KMS-11 (cell line): ENCODE results near the gene GRIK2.

Source experiments
- H2AFZ ChIP-seq: fragments of 200-600 bp; sonication (generic); 2 replicates; pipeline ENCODE4 v1.6.1; 2016; ENCODE audit warnings: antibody characterized with exemption, mixed run types, low read depth
- H3K27ac ChIP-seq: fragments of 200-600 bp; sonication (generic); 2 replicates; pipeline ENCODE4 v1.6.1; 2016; ENCODE audit warnings: mild to moderate bottlenecking, mixed run types
- H3K27me3 ChIP-seq: fragments of 200-600 bp; sonication (generic); 2 replicates; pipeline ENCODE4 v1.6.1; 2017; ENCODE audit warnings: mild to moderate bottlenecking, low read depth, mixed run types, moderate library complexity; ENCODE audit not compliant: insufficient read depth
- H3K36me3 ChIP-seq: fragments of 200-600 bp; sonication (generic); 2 replicates; pipeline ENCODE4 v1.6.1; 2017; ENCODE audit warnings: mild to moderate bottlenecking, mixed run types; ENCODE audit not compliant: insufficient read depth
- H3K4me1 ChIP-seq: fragments of 200-600 bp; sonication (generic); 2 replicates; pipeline ENCODE4 v1.6.1; 2016; ENCODE audit warnings: mild to moderate bottlenecking, low read depth, mixed run types; ENCODE audit not compliant: poor library complexity, severe bottlenecking
- H3K4me2 ChIP-seq: fragments of 200-600 bp; sonication (generic); 2 replicates; pipeline ENCODE4 v1.7.0; 2016; ENCODE audit warnings: mild to moderate bottlenecking, mixed run types
- H3K4me3 ChIP-seq: fragments of 200-600 bp; sonication (generic); IDR thresholded peaks from 2 replicates; pipeline ENCODE4 v1.6.1; 2017; ENCODE audit warnings: low read depth, low read length, mixed read lengths; ENCODE audit not compliant: insufficient read depth
- H3K79me2 ChIP-seq: fragments of 200-600 bp; sonication (generic); 2 replicates; pipeline ENCODE4 v1.6.1; 2016; ENCODE audit warnings: low read depth, mixed run types; ENCODE audit not compliant: insufficient read depth
- H3K9ac ChIP-seq: fragments of 200-600 bp; sonication (generic); 2 replicates; pipeline ENCODE4 v1.6.1; 2016; ENCODE audit warnings: mild to moderate bottlenecking, mixed run types
- H4K20me1 ChIP-seq: fragments of 200-600 bp; sonication (generic); 2 replicates; pipeline ENCODE4 v1.6.1; 2016; ENCODE audit warnings: mild to moderate bottlenecking, mixed run types; ENCODE audit not compliant: insufficient read depth
- TF ChIP-seq, protein P1 (sequence below): fragments of 200-600 bp; sonication (generic); conservative IDR thresholded peaks from 2 replicates; pipeline ENCODE4 v1.6.1; 2017; ENCODE audit warnings: low read depth, mild to moderate bottlenecking, antibody characterized with exemption, low read length, moderate library complexity, mixed read lengths

Gene GRIK2

DNA sequence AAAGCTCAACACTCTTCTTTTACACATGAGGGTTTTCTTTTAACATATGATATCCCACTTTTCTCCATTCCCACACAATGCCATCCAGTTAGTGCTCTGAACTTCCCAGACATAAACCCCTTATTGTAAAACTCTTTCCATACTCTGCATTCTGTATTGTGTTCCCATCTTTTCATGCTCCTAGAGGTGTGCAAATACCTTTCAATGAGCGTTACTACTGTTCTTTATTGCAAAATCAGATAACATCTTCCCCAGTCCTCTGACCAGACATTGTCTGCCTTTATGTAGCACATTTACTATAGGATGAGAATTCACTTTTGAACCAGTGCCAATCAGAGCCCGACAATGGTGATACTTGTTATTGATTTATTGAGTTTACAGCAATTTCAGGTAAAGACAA lies 296.2 kb downstream of the GRIK2 start:
- no peak overlapping the region for H2AFZ ChIP-seq
- no peaks in the 10 kb centered on the region for H3K79me2 ChIP-seq
- H3K9ac ChIP-seq, result no peak overlapping the region
- H3K27ac ChIP-seq, result no peak overlapping the region
- H3K4me2 ChIP-seq, result no peak overlapping the region
- no peaks in the 10 kb centered on the region for H3K4me1 ChIP-seq
- H3K27me3 ChIP-seq, result no peaks in the 10 kb centered on the region
- TF ChIP-seq, protein P1, sequence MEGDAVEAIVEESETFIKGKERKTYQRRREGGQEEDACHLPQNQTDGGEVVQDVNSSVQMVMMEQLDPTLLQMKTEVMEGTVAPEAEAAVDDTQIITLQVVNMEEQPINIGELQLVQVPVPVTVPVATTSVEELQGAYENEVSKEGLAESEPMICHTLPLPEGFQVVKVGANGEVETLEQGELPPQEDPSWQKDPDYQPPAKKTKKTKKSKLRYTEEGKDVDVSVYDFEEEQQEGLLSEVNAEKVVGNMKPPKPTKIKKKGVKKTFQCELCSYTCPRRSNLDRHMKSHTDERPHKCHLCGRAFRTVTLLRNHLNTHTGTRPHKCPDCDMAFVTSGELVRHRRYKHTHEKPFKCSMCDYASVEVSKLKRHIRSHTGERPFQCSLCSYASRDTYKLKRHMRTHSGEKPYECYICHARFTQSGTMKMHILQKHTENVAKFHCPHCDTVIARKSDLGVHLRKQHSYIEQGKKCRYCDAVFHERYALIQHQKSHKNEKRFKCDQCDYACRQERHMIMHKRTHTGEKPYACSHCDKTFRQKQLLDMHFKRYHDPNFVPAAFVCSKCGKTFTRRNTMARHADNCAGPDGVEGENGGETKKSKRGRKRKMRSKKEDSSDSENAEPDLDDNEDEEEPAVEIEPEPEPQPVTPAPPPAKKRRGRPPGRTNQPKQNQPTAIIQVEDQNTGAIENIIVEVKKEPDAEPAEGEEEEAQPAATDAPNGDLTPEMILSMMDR, result no peak
- H4K20me1 ChIP-seq, result no peaks in the 10 kb centered on the region
- H3K4me3 ChIP-seq, result no peak overlapping the region
- no peaks in the 10 kb centered on the region for H3K36me3 ChIP-seq

DNA sequence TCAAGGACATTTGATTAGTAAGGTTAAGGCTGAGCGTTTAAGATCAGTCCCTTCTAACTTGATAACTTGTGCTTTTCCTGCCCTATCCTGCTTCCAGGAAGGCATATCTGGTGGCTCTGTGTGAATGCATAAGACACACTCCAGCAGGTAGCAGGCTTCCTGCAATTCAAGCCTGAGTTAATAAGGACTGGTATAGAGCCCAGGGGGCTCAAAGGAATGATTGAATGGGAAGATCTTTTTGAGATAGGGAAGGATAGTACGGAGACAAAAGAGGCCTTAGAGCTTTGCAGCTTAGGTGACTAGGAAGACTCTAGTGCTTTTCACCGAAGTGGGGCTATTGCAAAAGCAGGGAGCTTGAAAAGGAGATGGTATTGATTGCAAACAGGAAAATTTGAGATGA lies 307.1 kb downstream of the GRIK2 start:
- H3K4me1 ChIP-seq, result no peaks in the 10 kb centered on the region
- H3K79me2 ChIP-seq, result no peaks in the 10 kb centered on the region
- no peak overlapping the region for H3K4me2 ChIP-seq
- no peak overlapping the region for H3K27ac ChIP-seq
- H3K9ac ChIP-seq, result no peak overlapping the region
- no peaks in the 10 kb centered on the region for H3K27me3 ChIP-seq
- no peaks in the 10 kb centered on the region for H4K20me1 ChIP-seq
- no peak overlapping the region for H2AFZ ChIP-seq
- H3K36me3 ChIP-seq, result no peaks in the 10 kb centered on the region
- TF ChIP-seq, protein P1, result no peak
- no peak overlapping the region for H3K4me3 ChIP-seq

DNA sequence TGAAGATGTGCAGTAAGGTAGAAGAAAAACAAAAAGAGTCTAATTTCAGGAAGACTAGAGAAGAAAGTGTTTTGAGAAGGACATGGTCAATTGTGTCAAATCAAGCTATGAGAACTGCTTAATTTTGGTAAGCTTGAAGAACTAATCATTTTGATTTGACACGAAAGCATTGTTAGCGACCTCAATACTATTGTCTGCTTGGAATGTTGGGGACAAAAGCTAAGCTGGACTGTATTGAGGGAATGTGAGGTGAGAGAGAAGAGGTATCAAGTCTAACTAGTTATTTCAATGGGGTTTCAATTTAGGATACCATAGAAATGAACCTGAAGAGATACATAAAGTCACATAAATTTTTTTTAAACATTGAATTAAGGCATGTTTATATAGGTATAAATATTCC lies 309.8 kb downstream of the GRIK2 start:
- no peaks in the 10 kb centered on the region for H3K79me2 ChIP-seq
- no peaks in the 10 kb centered on the region for H3K27me3 ChIP-seq
- H2AFZ ChIP-seq, result no peak overlapping the region
- no peak overlapping the region for H3K9ac ChIP-seq
- no peak overlapping the region for H3K27ac ChIP-seq
- TF ChIP-seq, protein P1, result no peak
- H3K36me3 ChIP-seq, result no peaks in the 10 kb centered on the region
- no peaks in the 10 kb centered on the region for H3K4me1 ChIP-seq
- H4K20me1 ChIP-seq, result no peaks in the 10 kb centered on the region
- H3K4me3 ChIP-seq, result no peak overlapping the region
- H3K4me2 ChIP-seq, result no peak overlapping the region

DNA sequence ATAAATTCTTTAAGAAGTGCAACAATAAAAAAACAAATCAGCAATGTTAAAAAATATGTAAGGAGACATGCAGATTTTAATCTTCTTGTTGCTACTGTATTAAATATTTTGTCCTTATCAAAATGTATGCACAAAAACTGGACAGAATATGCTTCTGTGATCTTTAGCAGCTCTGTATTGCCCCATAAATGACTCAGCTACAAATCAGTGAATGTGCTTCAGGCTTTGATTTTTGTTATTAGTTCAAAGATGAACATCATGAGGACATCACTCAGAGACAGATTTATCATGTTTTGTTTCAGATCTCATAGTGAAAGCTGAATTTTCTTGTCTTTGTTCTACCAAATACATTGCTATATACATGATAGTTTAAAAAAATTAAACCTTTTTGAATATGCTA lies 312.4 kb downstream of the GRIK2 start:
- no peak overlapping the region for H3K4me3 ChIP-seq
- no peak overlapping the region for H3K4me2 ChIP-seq
- no peak overlapping the region for H2AFZ ChIP-seq
- TF ChIP-seq, protein P1, result no peak
- no peak overlapping the region for H3K9ac ChIP-seq
- H3K4me1 ChIP-seq, result no peaks in the 10 kb centered on the region
- H4K20me1 ChIP-seq, result no peaks in the 10 kb centered on the region
- H3K36me3 ChIP-seq, result no peaks in the 10 kb centered on the region
- H3K27ac ChIP-seq, result no peak overlapping the region
- no peaks in the 10 kb centered on the region for H3K27me3 ChIP-seq
- no peaks in the 10 kb centered on the region for H3K79me2 ChIP-seq

DNA sequence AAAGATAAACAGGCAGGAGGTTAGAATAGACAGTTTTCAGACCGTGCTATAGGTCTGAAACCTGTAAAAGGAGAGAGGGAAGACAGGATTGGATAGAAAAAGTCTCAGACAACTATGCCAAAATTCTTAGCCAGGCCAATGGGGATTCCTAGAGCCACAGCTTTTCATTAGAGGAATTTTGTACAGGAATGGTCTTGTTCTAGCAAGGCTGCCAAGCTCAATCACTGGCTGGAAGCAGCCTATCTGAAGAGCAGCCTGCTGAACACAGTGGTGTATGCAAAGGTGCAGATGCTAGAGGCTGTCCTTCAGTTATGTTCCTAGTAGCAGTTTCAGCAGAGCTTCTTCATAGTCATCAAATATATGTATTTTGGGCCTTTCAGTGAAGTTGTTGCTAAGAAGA lies 313.1 kb downstream of the GRIK2 start:
- Histone ChIP-seq H3K9ac (no peak overlapping the region), H4K20me1 (no peaks in the 10 kb centered on the region), H3K4me2 (no peak overlapping the region), H3K27ac (no peak overlapping the region), H3K79me2 (no peaks in the 10 kb centered on the region), H3K4me3 (no peak overlapping the region), H3K36me3 (no peaks in the 10 kb centered on the region), H3K4me1 (no peaks in the 10 kb centered on the region), H2AFZ (no peak overlapping the region), H3K27me3 (no peaks in the 10 kb centered on the region)
- TF ChIP-seq, protein P1, result no peak
